Suprapubic skin (tissue), 4 donors: ENCODE results near the gene MPZL2.

Source experiments
- EP300 ChIP-seq: sonication (generic); formaldehyde crosslinking; IDR thresholded peaks from one replicate; pipeline ENCODE4 v1.6.1; 2017; ENCODE audit warnings: antibody characterized with exemption
- POLR2A ChIP-seq, 2 donors: fragments of 450-650 bp; IDR thresholded peaks; one replicate each; pipeline ENCODE4 v1.6.1; 2017; ENCODE audit warnings: antibody characterized with exemption in 2 of 2, mild to moderate bottlenecking in 2 of 2, moderate library complexity in 2 of 2
- POLR2AphosphoS5 ChIP-seq, 3 donors: sonication (generic); formaldehyde crosslinking; IDR thresholded peaks; one replicate each; pipeline ENCODE4 v1.6.1; 2017; ENCODE audit warnings: antibody characterized with exemption in 3 of 3
- TF ChIP-seq, protein P1 (sequence below), 2 donors: fragments of 200-600 bp in 1 of 2; fragments of 450-650 bp in 1 of 2; sonication (generic) in 1 of 2; IDR thresholded peaks; one replicate each; pipeline ENCODE4 v1.5.1; 2016 to 2019; ENCODE audit warnings: antibody characterized with exemption in 2 of 2, mild to moderate bottlenecking in 1 of 2, moderate library complexity in 1 of 2

DNA sequence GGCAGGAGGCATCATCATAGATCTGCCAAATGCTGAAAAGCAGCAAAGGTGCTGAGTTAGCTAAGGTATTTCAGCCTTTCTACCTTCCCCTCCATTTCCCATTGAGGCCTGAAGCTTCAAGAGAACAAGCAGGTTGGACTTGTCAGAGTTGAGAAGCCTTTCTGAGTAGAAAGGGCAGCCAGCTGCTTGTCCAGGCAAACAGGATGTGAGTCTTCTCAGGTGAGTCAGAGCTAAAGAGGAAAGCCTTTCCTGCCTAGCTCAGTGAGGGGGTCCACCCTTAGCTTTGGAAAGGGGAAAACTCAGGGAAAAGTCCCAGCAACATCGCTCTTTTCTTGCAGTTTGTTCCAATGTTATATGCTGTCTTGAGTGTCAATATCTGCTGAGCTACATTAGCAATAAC is 13.2 kb upstream of the MPZL2 start:
- TF ChIP-seq, protein P1, sequence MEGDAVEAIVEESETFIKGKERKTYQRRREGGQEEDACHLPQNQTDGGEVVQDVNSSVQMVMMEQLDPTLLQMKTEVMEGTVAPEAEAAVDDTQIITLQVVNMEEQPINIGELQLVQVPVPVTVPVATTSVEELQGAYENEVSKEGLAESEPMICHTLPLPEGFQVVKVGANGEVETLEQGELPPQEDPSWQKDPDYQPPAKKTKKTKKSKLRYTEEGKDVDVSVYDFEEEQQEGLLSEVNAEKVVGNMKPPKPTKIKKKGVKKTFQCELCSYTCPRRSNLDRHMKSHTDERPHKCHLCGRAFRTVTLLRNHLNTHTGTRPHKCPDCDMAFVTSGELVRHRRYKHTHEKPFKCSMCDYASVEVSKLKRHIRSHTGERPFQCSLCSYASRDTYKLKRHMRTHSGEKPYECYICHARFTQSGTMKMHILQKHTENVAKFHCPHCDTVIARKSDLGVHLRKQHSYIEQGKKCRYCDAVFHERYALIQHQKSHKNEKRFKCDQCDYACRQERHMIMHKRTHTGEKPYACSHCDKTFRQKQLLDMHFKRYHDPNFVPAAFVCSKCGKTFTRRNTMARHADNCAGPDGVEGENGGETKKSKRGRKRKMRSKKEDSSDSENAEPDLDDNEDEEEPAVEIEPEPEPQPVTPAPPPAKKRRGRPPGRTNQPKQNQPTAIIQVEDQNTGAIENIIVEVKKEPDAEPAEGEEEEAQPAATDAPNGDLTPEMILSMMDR (IDR thresholded peaks at IDR 0.05), result no peak
- TF ChIP-seq POLR2A (IDR thresholded peaks at IDR 0.05) (no peak), POLR2AphosphoS5 (IDR thresholded peaks at IDR 0.05) (no peak), EP300 (no peak)
